Stimulated activated CD4-positive, alpha-beta T cell treated with anti-CD3 and anti-CD28 coated beads, Interleukin-2, amount 100 ng/mL, for 24 hours (primary cell): ENCODE measurements around the gene CACNA1C.
"Not testable (repeated sequence)": the region's sequence is repeated elsewhere in the genome, so short reads cannot be mapped to it uniquely, and the experiment has no call there.

Experiments
- DNase-seq, 2 donors: peaks; one replicate each; pipeline ENCODE4 v3.0.0-alpha.2; 2020

Gene CACNA1C

GRCh38 chr12:2113119-2113912 lies 60.5 kb downstream of the CACNA1C start:
- no peak for DNase-seq

GRCh38 chr12:2114071-2114470 lies 61.3 kb downstream of the CACNA1C start:
- no peak for DNase-seq

- DNase-seq: no peak
These were observed 62.5 kb downstream of the CACNA1C start for GRCh38 chr12:2115101-2115845.

- no peak for DNase-seq
These were observed 64.8 kb downstream of the CACNA1C start for GRCh38 chr12:2117541-2117940.

- no peak for DNase-seq
These were observed 65.3 kb downstream of the CACNA1C start for GRCh38 chr12:2118061-2118460.

- DNase-seq: no peak
These were observed 65.9 kb downstream of the CACNA1C start for GRCh38 chr12:2118481-2119255.

GRCh38 chr12:2119266-2119665 lies 66.5 kb downstream of the CACNA1C start:
- DNase-seq: no peak

- no peak for DNase-seq
These were observed 68.4 kb downstream of the CACNA1C start for GRCh38 chr12:2120982-2121758.

GRCh38 chr12:2124466-2125023 lies 71.8 kb downstream of the CACNA1C start:
- no peak for DNase-seq

- no peak for DNase-seq
These were observed 73.1 kb downstream of the CACNA1C start for GRCh38 chr12:2125651-2126522.

- DNase-seq: no peak
These were observed 74.1 kb downstream of the CACNA1C start for GRCh38 chr12:2126676-2127406.

GRCh38 chr12:2129076-2129475 lies 76.3 kb downstream of the CACNA1C start:
- DNase-seq: no peak

GRCh38 chr12:2135661-2136418 lies 83.1 kb downstream of the CACNA1C start:
- DNase-seq: not testable (repeated sequence)

- DNase-seq: no peak
These were observed 84.1 kb downstream of the CACNA1C start for GRCh38 chr12:2136901-2137300.

- DNase-seq: no peak
These were observed 84.9 kb downstream of the CACNA1C start for GRCh38 chr12:2137711-2138110.

- no peak for DNase-seq
These were observed 85.5 kb downstream of the CACNA1C start for GRCh38 chr12:2138294-2138693.

GRCh38 chr12:2138871-2139308 lies 86.1 kb downstream of the CACNA1C start:
- no peak for DNase-seq

- DNase-seq: no peak
These were observed 86.9 kb downstream of the CACNA1C start for GRCh38 chr12:2139651-2140050.

- DNase-seq: no peak
These were observed 88.2 kb downstream of the CACNA1C start for GRCh38 chr12:2140858-2141519.
